ENCODE measurements around the gene RPLP2.

RPLP2 gene

GRCh38 chr11:834371-835316, 24.9 kb downstream of the RPLP2 start:
- DNase-seq (ENCODE audit: low read depth in 1 of 2, low spot score in 1 of 2): no peak

- DNase-seq (ENCODE audit: low read depth in 1 of 2, low spot score in 1 of 2): no peak
Observed at GRCh38 chr11:836274-836673, 26.5 kb downstream of the RPLP2 start.

GRCh38 chr11:836700-837099, 26.9 kb downstream of the RPLP2 start:
- no peak for DNase-seq (ENCODE audit: low read depth in 1 of 2, low spot score in 1 of 2)

GRCh38 chr11:837189-837989, 27.6 kb downstream of the RPLP2 start:
- DNase-seq (ENCODE audit: low read depth in 1 of 2, low spot score in 1 of 2): no peak

GRCh38 chr11:837990-838307, 28.2 kb downstream of the RPLP2 start:
- no peak for DNase-seq (ENCODE audit: low read depth in 1 of 2, low spot score in 1 of 2)

- no peak for DNase-seq (ENCODE audit: low read depth in 1 of 2, low spot score in 1 of 2)
Observed at GRCh38 chr11:838441-839279, 28.9 kb downstream of the RPLP2 start.

GRCh38 chr11:839280-839623, 29.5 kb downstream of the RPLP2 start:
- DNase-seq (ENCODE audit: low read depth in 1 of 2, low spot score in 1 of 2): no peak

GRCh38 chr11:839875-840617, 30.3 kb downstream of the RPLP2 start:
- no peak for DNase-seq (ENCODE audit: low read depth in 1 of 2, low spot score in 1 of 2)

- DNase-seq (ENCODE audit: low read depth in 1 of 2, low spot score in 1 of 2): no peak
Observed at GRCh38 chr11:841981-842369, 32.2 kb downstream of the RPLP2 start.

- peak; percentile 78 to 84 for DNase-seq (ENCODE audit: low read depth in 1 of 2, low spot score in 1 of 2)
Observed at GRCh38 chr11:842370-843002, 32.7 kb downstream of the RPLP2 start, which contains the start of the genes POLR2L and TSPAN4. Gene POLR2L (minus strand): TSS chr11:842529. CDS start chr11:842508, 21 bp downstream. Gene TSPAN4 (plus strand): TSS chr11:842852. CDS start chr11:850305, 7,453 bp downstream.

GRCh38 chr11:843086-843734, 33.4 kb downstream of the RPLP2 start:
- no peak for DNase-seq (ENCODE audit: low read depth in 1 of 2, low spot score in 1 of 2)

GRCh38 chr11:843818-844692, 34.3 kb downstream of the RPLP2 start:
- DNase-seq (ENCODE audit: low read depth in 1 of 2, low spot score in 1 of 2): no peak

- no peak for DNase-seq (ENCODE audit: low read depth in 1 of 2, low spot score in 1 of 2)
Observed at GRCh38 chr11:844693-845644, 35.2 kb downstream of the RPLP2 start.

GRCh38 chr11:845872-846495, 36.2 kb downstream of the RPLP2 start:
- no peak for DNase-seq (ENCODE audit: low read depth in 1 of 2, low spot score in 1 of 2)

GRCh38 chr11:846496-847098, 36.8 kb downstream of the RPLP2 start:
- DNase-seq (ENCODE audit: low read depth in 1 of 2, low spot score in 1 of 2): no peak

GRCh38 chr11:847876-848275, 38.1 kb downstream of the RPLP2 start:
- no peak for DNase-seq (ENCODE audit: low read depth in 1 of 2, low spot score in 1 of 2)

Measured in activated CD4-positive, alpha-beta T cell treated with anti-CD3 and anti-CD28 coated beads, Interleukin-2, amount 50 U/mL, for 24 hours (primary cell).